ENCODE measurements around the gene TMEM266.

TMEM266 gene

GRCh38 chr15:76204916-76205460 lies 145.2 kb downstream of the TMEM266 start:
- H3K4me1 ChIP-seq (ENCODE audit: control insufficient read depth in 2 of 2, insufficient read depth in 1 of 2, low read depth in 1 of 2, low read length in 2 of 2), result peaks cover 0 to 8% of the 10 kb centered on the region in 2 donors
- no peaks in the 10 kb centered on the region for H3K27me3 ChIP-seq (ENCODE audit: control insufficient read depth in 3 of 3, insufficient read depth in 3 of 3, low read depth in 1 of 3, low read length in 3 of 3)
- no peak for DNase-seq (ENCODE audit: low spot score)
- H3K4me2 ChIP-seq (ENCODE audit: insufficient read depth, low read length, poor library complexity, severe bottlenecking), result no peak overlapping the region
- WGBS, 2 donors (ENCODE audit: extremely low coverage in 2 of 2, insufficient read length in 2 of 2, insufficient replicate concordance in 1 of 2), result no CpG with 5 or more reads among the region's 11 CpGs
- no peak overlapping the region for H2BK5ac ChIP-seq (ENCODE audit: low read length)
- H2BK120ac ChIP-seq (ENCODE audit: low read depth, low read length), result no peak overlapping the region
- H3K9ac ChIP-seq (ENCODE audit: low read depth, low read length, poor library complexity), result no peak overlapping the region
- H2AK5ac ChIP-seq (ENCODE audit: low read depth, low read length), result no peak overlapping the region
- H4K8ac ChIP-seq (ENCODE audit: low read depth, low read length), result no peak overlapping the region
- peak overlapping the region; percentile 76 for H3K14ac ChIP-seq (ENCODE audit: low read length)
- peak overlapping the region; percentile 46 for H3K18ac ChIP-seq (ENCODE audit: low read length)
- H3K27ac ChIP-seq (replicated peaks; ENCODE audit: low read length), result no peak overlapping the region
- H3K4ac ChIP-seq (ENCODE audit: low read length), result no peak overlapping the region
- H3K9me3 ChIP-seq (replicated peaks in 1 of 2; ENCODE audit: control insufficient read depth in 2 of 2, insufficient read depth in 1 of 2, low read depth in 1 of 2, low read length in 2 of 2), result no peaks in the 10 kb centered on the region
- H3K23ac ChIP-seq (ENCODE audit: low read depth, low read length, poor library complexity), result peak overlapping the region; percentile 52
- no peak overlapping the region for H2AFZ ChIP-seq (ENCODE audit: low read length)
- peaks cover 0 to 3% of the 10 kb centered on the region in 2 donors for H3K36me3 ChIP-seq (replicated peaks in 1 of 2; ENCODE audit: control insufficient read depth in 2 of 2, insufficient read depth in 2 of 2, low read length in 2 of 2)
- no peak overlapping the region for H2BK12ac ChIP-seq (ENCODE audit: low read length)
- no peak overlapping the region for H4K91ac ChIP-seq (ENCODE audit: low read depth, low read length, poor library complexity)
- H3K79me1 ChIP-seq (ENCODE audit: low read depth, low read length), result no peaks in the 10 kb centered on the region
- H2BK15ac ChIP-seq (ENCODE audit: low read length), result no peak overlapping the region
- no peak overlapping the region for H3K4me3 ChIP-seq (ENCODE audit: low read length in 2 of 2)

- H3K14ac ChIP-seq (ENCODE audit: low read length), result no peak overlapping the region
- H3K4me1 ChIP-seq (ENCODE audit: control insufficient read depth in 2 of 2, insufficient read depth in 1 of 2, low read depth in 1 of 2, low read length in 2 of 2), result peaks cover 0 to 1% of the 10 kb centered on the region in 2 donors
- H2BK120ac ChIP-seq (ENCODE audit: low read depth, low read length), result no peak overlapping the region
- H2BK15ac ChIP-seq (ENCODE audit: low read length), result no peak overlapping the region
- no peak overlapping the region for H3K4ac ChIP-seq (ENCODE audit: low read length)
- H3K18ac ChIP-seq (ENCODE audit: low read length), result no peak overlapping the region
- H3K4me2 ChIP-seq (ENCODE audit: insufficient read depth, low read length, poor library complexity, severe bottlenecking), result no peak overlapping the region
- H3K9ac ChIP-seq (ENCODE audit: low read depth, low read length, poor library complexity), result no peak overlapping the region
- no peak overlapping the region for H3K27ac ChIP-seq (replicated peaks; ENCODE audit: low read length)
- no peak overlapping the region for H3K4me3 ChIP-seq (ENCODE audit: low read length in 2 of 2)
- H3K36me3 ChIP-seq (replicated peaks in 1 of 2; ENCODE audit: control insufficient read depth in 2 of 2, insufficient read depth in 2 of 2, low read length in 2 of 2), result peaks cover 0 to 7% of the 10 kb centered on the region in 2 donors
- no peaks in the 10 kb centered on the region for H3K79me1 ChIP-seq (ENCODE audit: low read depth, low read length)
- H2AFZ ChIP-seq (ENCODE audit: low read length), result no peak overlapping the region
- DNase-seq (ENCODE audit: low spot score), result no peak
- no peak overlapping the region for H4K91ac ChIP-seq (ENCODE audit: low read depth, low read length, poor library complexity)
- no peak overlapping the region for H2BK5ac ChIP-seq (ENCODE audit: low read length)
- H3K23ac ChIP-seq (ENCODE audit: low read depth, low read length, poor library complexity), result peak overlapping the region; percentile 68
- H3K9me3 ChIP-seq (replicated peaks in 1 of 2; ENCODE audit: control insufficient read depth in 2 of 2, insufficient read depth in 1 of 2, low read depth in 1 of 2, low read length in 2 of 2), result no peaks in the 10 kb centered on the region
- WGBS, 2 donors (ENCODE audit: extremely low coverage in 2 of 2, insufficient read length in 2 of 2, insufficient replicate concordance in 1 of 2), result no CpG with 5 or more reads among the region's 4 CpGs
- no peak overlapping the region for H4K8ac ChIP-seq (ENCODE audit: low read depth, low read length)
- no peak overlapping the region for H2BK12ac ChIP-seq (ENCODE audit: low read length)
- H3K27me3 ChIP-seq (ENCODE audit: control insufficient read depth in 3 of 3, insufficient read depth in 3 of 3, low read depth in 1 of 3, low read length in 3 of 3), result no peaks in the 10 kb centered on the region
- no peak overlapping the region for H2AK5ac ChIP-seq (ENCODE audit: low read depth, low read length)
These were observed 146.7 kb downstream of the TMEM266 start for GRCh38 chr15:76206325-76206976.

- H4K91ac ChIP-seq (ENCODE audit: low read depth, low read length, poor library complexity), result no peak overlapping the region
- H3K4me2 ChIP-seq (ENCODE audit: insufficient read depth, low read length, poor library complexity, severe bottlenecking), result no peak overlapping the region
- H2BK12ac ChIP-seq (ENCODE audit: low read length), result no peak overlapping the region
- H2AFZ ChIP-seq (ENCODE audit: low read length), result no peak overlapping the region
- no peak overlapping the region for H3K4me3 ChIP-seq (ENCODE audit: low read length in 2 of 2)
- H2BK15ac ChIP-seq (ENCODE audit: low read length), result no peak overlapping the region
- DNase-seq (ENCODE audit: low spot score), result no peak
- no peak overlapping the region for H3K14ac ChIP-seq (ENCODE audit: low read length)
- no peak overlapping the region for H3K18ac ChIP-seq (ENCODE audit: low read length)
- no peak overlapping the region for H3K9ac ChIP-seq (ENCODE audit: low read depth, low read length, poor library complexity)
- no peak overlapping the region for H3K4ac ChIP-seq (ENCODE audit: low read length)
- no peaks in the 10 kb centered on the region for H3K9me3 ChIP-seq (replicated peaks in 1 of 2; ENCODE audit: control insufficient read depth in 2 of 2, insufficient read depth in 1 of 2, low read depth in 1 of 2, low read length in 2 of 2)
- H2AK5ac ChIP-seq (ENCODE audit: low read depth, low read length), result no peak overlapping the region
- no peaks in the 10 kb centered on the region for H3K27me3 ChIP-seq (ENCODE audit: control insufficient read depth in 3 of 3, insufficient read depth in 3 of 3, low read depth in 1 of 3, low read length in 3 of 3)
- H2BK5ac ChIP-seq (ENCODE audit: low read length), result peak overlapping the region; percentile 62
- H3K36me3 ChIP-seq (replicated peaks in 1 of 2; ENCODE audit: control insufficient read depth in 2 of 2, insufficient read depth in 2 of 2, low read length in 2 of 2), result peaks cover 0 to 12% of the 10 kb centered on the region in 2 donors
- H3K23ac ChIP-seq (ENCODE audit: low read depth, low read length, poor library complexity), result no peak overlapping the region
- no peak overlapping the region for H2BK120ac ChIP-seq (ENCODE audit: low read depth, low read length)
- no peak overlapping the region for H3K27ac ChIP-seq (replicated peaks; ENCODE audit: low read length)
- no CpG with 5 or more reads among the region's 8 CpGs for WGBS, 2 donors (ENCODE audit: extremely low coverage in 2 of 2, insufficient read length in 2 of 2, insufficient replicate concordance in 1 of 2)
- H3K4me1 ChIP-seq (ENCODE audit: control insufficient read depth in 2 of 2, insufficient read depth in 1 of 2, low read depth in 1 of 2, low read length in 2 of 2), result peaks cover 0 to 12% of the 10 kb centered on the region in 2 donors
- H4K8ac ChIP-seq (ENCODE audit: low read depth, low read length), result no peak overlapping the region
- H3K79me1 ChIP-seq (ENCODE audit: low read depth, low read length), result no peaks in the 10 kb centered on the region
These were observed 148.4 kb downstream of the TMEM266 start for GRCh38 chr15:76208084-76208785.

- no peak for DNase-seq (ENCODE audit: low spot score)
- Histone ChIP-seq H2AFZ (ENCODE audit: low read length) (no peak overlapping the region), H2BK15ac (ENCODE audit: low read length) (no peak overlapping the region), H3K4me3 (ENCODE audit: low read length in 2 of 2) (no peak overlapping the region), H3K27ac (replicated peaks; ENCODE audit: low read length) (no peak overlapping the region), H3K79me1 (ENCODE audit: low read depth, low read length) (no peaks in the 10 kb centered on the region), H3K23ac (ENCODE audit: low read depth, low read length, poor library complexity) (no peak overlapping the region), H3K9ac (ENCODE audit: low read depth, low read length, poor library complexity) (no peak overlapping the region), H3K4me1 (ENCODE audit: control insufficient read depth in 2 of 2, insufficient read depth in 1 of 2, low read depth in 1 of 2, low read length in 2 of 2) (peaks cover 0 to 15% of the 10 kb centered on the region in 2 donors), H2BK5ac (ENCODE audit: low read length) (peak overlapping the region; percentile 62), H2BK120ac (ENCODE audit: low read depth, low read length) (no peak overlapping the region), H3K36me3 (replicated peaks in 1 of 2; ENCODE audit: control insufficient read depth in 2 of 2, insufficient read depth in 2 of 2, low read length in 2 of 2) (peaks cover 0 to 15% of the 10 kb centered on the region in 2 donors), H4K91ac (ENCODE audit: low read depth, low read length, poor library complexity) (no peak overlapping the region), H3K18ac (ENCODE audit: low read length) (no peak overlapping the region), H3K4me2 (ENCODE audit: insufficient read depth, low read length, poor library complexity, severe bottlenecking) (no peak overlapping the region), H4K8ac (ENCODE audit: low read depth, low read length) (no peak overlapping the region), H2BK12ac (ENCODE audit: low read length) (no peak overlapping the region), H3K14ac (ENCODE audit: low read length) (no peak overlapping the region), H3K9me3 (replicated peaks in 1 of 2; ENCODE audit: control insufficient read depth in 2 of 2, insufficient read depth in 1 of 2, low read depth in 1 of 2, low read length in 2 of 2) (no peaks in the 10 kb centered on the region), H2AK5ac (ENCODE audit: low read depth, low read length) (no peak overlapping the region), H3K27me3 (ENCODE audit: control insufficient read depth in 3 of 3, insufficient read depth in 3 of 3, low read depth in 1 of 3, low read length in 3 of 3) (no peaks in the 10 kb centered on the region), H3K4ac (ENCODE audit: low read length) (no peak overlapping the region)
- no CpG with 5 or more reads among the region's 2 CpGs for WGBS, 2 donors (ENCODE audit: extremely low coverage in 2 of 2, insufficient read length in 2 of 2, insufficient replicate concordance in 1 of 2)
These were observed 149.1 kb downstream of the TMEM266 start for GRCh38 chr15:76208786-76209424.

All from neuronal stem cell (in vitro differentiated cells).